Islet of Langerhans (tissue), 1 donor: ENCODE results near the gene ARHGAP4.

ENCODE experiments used
- FAIRE-seq: peaks from one replicate; lab custom pipeline; 2011; peaks lifted over from hg19 to GRCh38; lab: Jason Lieb, UNC

The ARHGAP4 gene

DNA sequence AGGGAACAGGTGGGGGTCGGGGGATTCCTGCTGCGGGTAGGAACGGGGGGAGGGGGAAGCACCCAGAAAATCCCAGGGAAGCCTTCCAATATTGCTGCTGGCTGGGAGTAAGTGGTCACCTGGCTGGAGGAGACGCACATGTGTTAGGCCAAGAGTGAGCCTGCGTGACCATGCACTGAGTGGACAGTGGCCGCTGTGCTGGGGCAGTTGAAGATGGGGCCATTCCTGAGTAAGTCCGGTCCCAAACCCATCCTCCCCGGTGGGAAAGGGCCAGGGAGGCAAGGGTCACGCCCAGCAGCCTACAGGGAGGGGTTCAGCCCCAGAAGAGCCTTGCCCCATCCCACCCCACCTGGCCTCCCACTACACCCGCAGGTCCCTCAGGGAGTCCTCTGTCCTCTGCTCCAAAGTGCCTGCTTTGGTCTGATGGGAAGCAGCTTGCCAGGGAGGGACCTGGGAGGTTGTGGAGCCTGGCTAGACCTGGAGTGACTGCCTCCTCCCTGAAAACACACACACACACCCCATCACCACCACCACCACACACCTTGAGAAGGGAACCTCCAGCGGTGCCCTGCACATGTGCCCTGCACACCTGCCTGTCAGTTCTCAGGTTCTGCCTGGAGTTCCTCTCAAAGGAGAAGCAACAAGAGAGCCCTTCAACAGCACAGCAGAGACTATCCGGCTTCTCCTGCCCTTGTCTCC, 46.2 kb downstream of the ARHGAP4 start:
- no peak for FAIRE-seq

GRCh38 chrX:153878969-153879653, 47.0 kb downstream of the ARHGAP4 start:
- no peak for FAIRE-seq

GRCh38 chrX:153878345-153878744, 47.7 kb downstream of the ARHGAP4 start:
- no peak for FAIRE-seq

DNA sequence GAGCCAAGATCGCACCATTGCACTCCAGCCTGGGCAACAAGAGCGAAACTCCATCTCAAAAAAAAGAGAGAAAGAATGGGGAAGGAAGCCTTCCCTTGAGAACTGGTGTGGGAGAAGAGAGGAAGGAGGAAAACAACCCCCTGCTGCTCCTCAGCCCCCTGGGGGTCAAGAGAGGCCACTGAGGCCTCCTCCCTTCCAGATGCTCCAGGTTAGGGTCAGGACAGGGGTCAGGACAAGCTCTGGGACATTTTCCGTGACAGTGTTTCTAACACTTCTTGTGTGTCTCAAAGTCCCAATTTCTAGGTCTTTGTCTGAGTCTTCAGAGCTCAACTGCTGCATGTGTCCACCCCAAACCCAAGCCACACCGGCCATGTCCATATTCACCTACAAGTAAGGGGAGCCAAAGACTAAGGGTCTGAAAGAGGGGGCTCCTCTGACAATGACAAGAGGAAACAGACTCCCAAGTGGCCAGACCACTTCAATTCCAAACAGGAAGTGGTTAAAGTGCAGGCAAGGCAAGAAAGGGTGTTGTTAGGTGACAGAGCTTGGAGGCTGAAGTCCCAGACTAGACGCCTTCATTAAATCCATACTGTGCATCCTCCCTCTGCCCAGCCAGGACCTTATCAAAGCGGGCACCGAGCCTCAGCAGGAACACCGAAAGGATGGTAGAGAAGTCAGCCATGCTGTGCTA, 48.3 kb downstream of the ARHGAP4 start:
- no peak for FAIRE-seq

GRCh38 chrX:153876112-153876491, 50.0 kb downstream of the ARHGAP4 start:
- FAIRE-seq = no peak

GRCh38 chrX:153875391-153876111, 50.5 kb downstream of the ARHGAP4 start:
- no peak for FAIRE-seq

DNA sequence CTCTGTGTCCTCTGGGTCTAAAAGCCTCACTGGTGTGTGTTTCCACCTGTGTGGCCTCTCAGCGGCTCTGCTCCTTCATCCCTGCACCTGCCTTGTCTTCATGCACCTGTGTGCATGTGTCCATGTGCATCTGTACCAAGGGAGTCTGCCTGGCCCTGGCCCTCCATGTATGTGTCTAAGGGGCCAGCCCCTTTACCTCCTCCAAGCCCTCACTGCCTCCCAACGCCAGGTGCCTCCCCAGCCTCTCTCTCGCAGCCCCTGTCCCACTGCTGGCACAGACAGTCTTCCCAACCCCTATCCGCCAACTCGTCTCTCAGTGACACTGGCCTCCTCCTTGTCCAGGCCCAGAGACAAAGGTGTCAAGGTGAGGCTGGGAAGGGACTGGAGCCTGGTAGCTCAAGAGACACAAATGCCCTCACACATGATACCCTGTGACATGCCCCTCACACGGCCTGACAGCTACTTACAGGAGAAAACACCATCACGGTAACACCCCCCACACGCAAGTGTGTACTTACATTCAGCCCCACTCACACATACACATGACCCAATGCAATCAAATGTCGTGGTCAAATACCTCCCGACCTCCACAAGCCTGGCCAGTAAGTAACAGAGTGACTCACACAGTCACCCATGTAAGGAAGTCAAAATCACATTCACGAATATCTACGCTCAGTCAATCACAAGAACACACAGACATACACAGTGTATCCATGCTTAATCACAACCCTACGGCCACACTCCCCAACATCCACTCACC, 51.5 kb downstream of the ARHGAP4 start:
- FAIRE-seq = no peak

DNA sequence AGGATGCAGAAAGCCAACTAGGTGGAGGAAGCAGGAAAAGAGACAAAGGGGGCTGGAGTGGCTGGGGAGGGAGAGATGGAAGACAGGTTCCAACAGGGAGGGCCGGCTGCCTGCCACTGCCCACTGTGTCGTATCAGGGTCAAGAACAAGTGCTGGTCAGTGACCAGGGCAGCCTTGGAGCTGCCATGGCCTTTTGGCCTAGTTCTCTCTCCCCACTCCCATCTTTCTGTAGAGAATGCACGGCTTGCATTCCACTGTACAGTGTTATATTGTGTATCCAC, 52.0 kb downstream of the ARHGAP4 start:
- no peak for FAIRE-seq

- FAIRE-seq = no peak
Observed at GRCh38 chrX:153873282-153874084, 52.6 kb downstream of the ARHGAP4 start.

DNA sequence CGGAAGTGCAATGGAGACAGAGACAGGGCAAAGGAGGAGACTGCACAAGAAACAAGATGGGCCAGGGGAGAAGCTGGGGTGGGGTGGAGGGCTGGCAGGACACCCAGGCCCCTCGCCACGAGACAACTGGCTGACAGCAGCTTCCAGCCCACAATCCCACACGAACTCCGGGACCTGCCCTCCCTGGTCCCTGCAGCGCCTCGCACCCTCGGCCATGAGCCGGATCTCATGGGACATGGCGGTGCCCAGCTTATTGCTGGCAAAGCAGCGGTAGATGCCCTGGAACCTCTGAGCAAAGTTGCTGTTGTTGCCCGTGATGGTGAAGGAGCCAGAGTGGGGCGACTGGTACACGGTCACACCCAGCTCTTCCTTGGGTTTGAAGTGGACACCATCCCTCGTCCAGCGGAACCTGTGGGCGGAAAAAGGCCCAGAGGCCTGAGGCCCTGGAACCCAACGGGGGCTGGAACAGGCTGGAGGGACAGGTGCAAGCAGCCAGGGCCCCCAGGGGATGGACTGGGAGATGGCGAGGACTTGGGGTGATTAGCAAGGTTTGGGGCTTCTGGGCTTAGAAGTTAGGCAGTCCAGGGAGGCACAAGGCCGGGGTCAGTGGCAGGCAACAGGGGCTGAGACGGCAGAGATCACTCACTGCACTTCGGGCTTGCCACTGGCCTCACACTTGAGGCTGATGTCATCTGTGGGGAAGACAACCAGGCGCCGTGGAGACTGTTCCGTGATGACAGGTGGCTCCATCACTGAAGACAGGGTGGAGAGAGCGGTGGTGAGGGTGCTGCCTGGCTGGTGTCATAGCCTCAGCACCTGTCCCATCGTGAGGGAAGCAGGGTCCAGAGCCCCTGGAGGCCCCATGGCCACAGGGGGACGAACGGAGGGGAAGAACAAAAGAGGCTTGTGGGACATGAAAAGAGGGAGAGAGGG, 53.9 kb downstream of the ARHGAP4 start:
- no peak for FAIRE-seq

GRCh38 chrX:153871451-153871850, 54.6 kb downstream of the ARHGAP4 start:
- no peak for FAIRE-seq

DNA sequence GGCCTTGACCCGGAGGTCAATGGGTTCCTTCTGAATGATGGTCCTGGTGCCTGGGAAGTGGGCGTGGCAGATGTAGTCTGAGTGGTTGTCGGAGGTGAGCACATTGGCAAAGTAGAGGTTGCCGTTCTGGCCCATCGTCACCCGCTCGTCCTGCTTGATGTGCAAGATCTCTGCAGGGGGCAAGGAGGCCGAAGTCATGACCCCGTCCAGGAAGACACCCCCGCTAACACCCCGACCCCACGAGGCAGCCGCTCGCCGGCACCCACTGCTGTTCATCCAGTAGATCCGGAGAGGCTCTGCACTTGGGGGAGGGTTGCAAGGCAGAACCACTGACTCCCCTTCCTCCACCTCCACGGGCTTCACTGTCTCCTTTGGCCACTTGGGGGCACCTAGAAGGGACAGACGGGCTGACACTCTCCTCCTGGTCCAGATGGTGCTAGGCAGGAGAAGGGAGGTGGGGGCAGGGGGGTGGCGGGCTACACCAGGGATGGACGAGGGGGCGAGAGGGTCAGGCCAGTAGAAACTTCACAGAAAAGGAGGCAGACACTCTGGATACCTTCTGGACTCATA, 55.2 kb downstream of the ARHGAP4 start:
- FAIRE-seq = no peak

DNA sequence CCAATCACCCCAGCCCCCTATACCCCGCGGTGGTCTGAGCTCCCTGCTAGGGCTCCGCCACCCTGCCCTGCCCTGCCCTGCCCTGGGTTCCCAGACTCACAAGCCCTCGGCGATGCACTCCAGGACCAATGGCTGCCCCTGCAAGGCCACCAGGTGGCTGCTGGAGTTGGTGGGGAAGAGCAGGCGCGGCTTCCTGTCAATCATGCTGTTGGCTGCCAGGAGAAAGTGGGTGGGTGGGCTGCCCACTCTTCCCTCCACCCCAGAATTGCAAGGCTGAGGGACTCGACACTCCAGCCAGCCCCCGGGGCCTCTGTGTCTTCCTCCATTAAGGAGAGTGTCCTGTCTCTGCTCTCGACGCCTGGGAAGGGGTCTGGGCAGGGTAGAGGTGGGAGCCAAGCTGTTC, 55.8 kb downstream of the ARHGAP4 start:
- FAIRE-seq = no peak

- no peak for FAIRE-seq
Observed at GRCh38 chrX:153869473-153870287, 56.4 kb downstream of the ARHGAP4 start.

DNA sequence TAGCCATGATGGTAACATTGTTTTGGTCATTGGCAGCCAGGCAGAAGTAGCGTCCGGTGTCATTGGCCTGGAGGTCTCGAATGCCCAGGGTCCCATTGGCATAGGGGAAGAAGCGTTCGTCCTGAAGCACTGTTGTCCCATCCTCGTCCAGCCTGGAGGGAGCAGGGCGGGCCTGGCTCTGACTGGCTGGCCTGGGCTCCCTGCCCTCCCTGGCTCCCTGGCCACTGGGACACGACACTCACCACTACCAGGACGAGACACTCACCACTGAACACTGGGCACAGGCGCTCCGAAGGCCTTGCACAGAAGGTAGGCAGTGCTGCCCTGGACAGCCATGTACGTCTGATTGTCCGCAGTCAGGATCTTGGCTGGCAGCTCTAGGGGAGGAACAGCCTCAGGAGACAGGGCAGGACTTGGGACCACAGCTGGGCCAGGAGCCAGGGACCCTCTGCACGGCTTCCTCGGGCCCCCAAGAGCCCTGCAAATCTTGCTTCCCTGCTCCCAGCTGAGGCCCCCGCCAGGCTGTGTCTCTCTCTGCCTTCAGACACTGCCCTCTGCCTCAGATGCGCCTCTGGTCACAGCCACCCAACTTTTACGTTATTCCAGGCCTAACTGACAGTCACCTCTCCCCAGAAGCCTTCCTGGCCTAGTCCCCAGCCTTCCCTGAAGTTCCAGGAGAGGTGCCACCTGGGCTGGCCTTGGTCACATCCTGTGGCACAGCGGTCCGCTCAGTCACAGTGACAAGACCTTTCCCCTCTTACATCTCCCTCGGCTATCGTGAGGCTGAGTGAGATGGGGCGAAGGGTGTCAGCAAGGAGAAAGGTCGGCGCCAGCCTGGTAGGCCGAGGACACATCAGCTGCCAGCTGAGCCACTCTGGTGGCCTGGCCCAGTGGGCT, 57.2 kb downstream of the ARHGAP4 start:
- FAIRE-seq = no peak

- FAIRE-seq = no peak
Observed at GRCh38 chrX:153867671-153868070, 58.4 kb downstream of the ARHGAP4 start.

DNA sequence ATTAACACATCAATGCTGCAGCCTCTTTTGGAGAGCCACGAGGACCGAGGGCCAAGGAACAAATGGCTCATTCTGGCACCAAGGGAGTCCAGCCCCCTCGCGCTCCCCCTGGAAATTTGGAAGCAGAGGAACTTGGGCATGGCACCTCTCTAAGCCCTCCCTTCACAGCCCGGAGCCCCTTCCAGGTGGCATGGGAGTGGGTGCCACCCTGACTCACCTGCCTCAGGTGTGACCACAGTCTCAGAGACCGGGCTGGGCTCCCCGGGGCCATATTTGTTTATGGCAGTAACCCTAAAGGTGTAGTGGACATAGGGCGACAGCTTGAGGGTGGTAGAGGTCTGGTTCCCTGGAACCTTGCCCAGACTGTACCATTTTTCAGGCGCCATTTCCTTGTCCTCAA, 58.9 kb downstream of the ARHGAP4 start:
- FAIRE-seq = no peak
